ENCODE measurements around the gene FILIP1L.

DNA sequence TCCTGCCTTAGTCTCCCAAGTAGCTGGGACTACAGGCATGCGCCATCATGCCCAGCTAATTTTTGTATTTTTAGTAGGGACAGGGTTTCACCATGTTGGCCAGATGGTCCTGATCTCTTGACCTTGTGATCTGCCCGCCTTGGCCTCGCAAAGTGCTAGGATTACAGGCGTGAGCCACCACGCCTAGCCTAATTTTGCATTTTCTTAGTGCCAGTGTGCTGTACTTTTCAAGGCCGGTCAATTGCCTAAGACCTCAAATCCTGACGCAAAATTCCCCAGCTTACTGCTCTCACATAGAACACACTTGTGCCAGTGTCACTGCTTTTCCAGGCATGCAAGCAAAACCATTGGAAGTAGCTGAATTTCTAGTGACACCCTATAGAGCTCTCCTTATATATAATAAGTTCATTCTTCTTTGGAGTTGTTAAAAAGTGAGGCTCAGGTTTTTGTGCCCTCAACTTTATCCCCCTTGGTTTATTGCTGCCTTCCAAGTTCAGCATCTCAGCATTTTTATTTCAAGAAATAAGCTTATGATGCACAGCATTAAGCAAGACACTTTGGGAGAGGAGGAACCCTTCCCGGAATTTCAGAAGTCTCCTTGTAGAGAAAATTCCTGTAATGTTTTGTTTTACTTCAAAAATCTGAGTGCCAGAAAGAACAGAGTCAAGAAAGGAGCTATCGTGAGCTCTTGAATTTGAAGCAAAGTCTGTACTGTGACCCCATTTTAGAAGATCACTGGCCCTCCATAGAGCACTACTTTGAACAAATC is 93.2 kb downstream of the FILIP1L start:
- TF ChIP-seq CBX5 (IDR thresholded peaks at IDR 0.05; ENCODE audit: low read depth, low read length), result no peak
- no peak for TF ChIP-seq SRF (IDR thresholded peaks at IDR 0.05; ENCODE audit: low read depth, low read length)
- TF ChIP-seq, protein P1, sequence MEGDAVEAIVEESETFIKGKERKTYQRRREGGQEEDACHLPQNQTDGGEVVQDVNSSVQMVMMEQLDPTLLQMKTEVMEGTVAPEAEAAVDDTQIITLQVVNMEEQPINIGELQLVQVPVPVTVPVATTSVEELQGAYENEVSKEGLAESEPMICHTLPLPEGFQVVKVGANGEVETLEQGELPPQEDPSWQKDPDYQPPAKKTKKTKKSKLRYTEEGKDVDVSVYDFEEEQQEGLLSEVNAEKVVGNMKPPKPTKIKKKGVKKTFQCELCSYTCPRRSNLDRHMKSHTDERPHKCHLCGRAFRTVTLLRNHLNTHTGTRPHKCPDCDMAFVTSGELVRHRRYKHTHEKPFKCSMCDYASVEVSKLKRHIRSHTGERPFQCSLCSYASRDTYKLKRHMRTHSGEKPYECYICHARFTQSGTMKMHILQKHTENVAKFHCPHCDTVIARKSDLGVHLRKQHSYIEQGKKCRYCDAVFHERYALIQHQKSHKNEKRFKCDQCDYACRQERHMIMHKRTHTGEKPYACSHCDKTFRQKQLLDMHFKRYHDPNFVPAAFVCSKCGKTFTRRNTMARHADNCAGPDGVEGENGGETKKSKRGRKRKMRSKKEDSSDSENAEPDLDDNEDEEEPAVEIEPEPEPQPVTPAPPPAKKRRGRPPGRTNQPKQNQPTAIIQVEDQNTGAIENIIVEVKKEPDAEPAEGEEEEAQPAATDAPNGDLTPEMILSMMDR (IDR thresholded peaks at IDR 0.05; ENCODE audit: control extremely low read depth in 1 of 3, insufficient read depth in 1 of 3, low read depth in 1 of 3, low read length in 3 of 3), result no peak

Measured in H1 (cell line).